ENCODE measurements around the gene USF3. TPM values are rescaled to one million over a fixed set of nuclear protein-coding genes. Genes with fewer than 3 reads are reported as not detected.
A peak's percentile ranks its signal among the peaks of the same experiment; 100 is the strongest.

USF3 gene
- total and polyA plus RNA-seq, 2 of the 8 experiments (the other 6 are each of a cell fraction or from before 2014, with no cell fraction given) = 9.6 to 18.5 TPM

GRCh38 chr3:113696658-113697499 lies 437 bp upstream of the USF3 start (continued):
- TF ChIP-seq EZH2 (IDR thresholded peaks at IDR 0.05; ENCODE audit: low read depth, low read length, severe bottlenecking) = no peak
- no peak for TF ChIP-seq POLR2AphosphoS5 (IDR thresholded peaks at IDR 0.05; ENCODE audit: low read depth, low read length)
- TF ChIP-seq ASH2L (IDR thresholded peaks at IDR 0.05; ENCODE audit: low read length) = peak; percentile 46
- TF ChIP-seq CBX5 (IDR thresholded peaks at IDR 0.05; ENCODE audit: low read depth, low read length) = no peak
- TF ChIP-seq RFX5 (IDR thresholded peaks at IDR 0.05; ENCODE audit: borderline replicate concordance, low read depth, low read length) = no peak
- no peak for TF ChIP-seq TAF1 (IDR thresholded peaks at IDR 0.05; ENCODE audit: low read depth, low read length)
- TF ChIP-seq CHD7 (IDR thresholded peaks at IDR 0.05; ENCODE audit: insufficient replicate concordance, low read length) = no peak
- no peak for TF ChIP-seq ATF3 (IDR thresholded peaks at IDR 0.05; ENCODE audit: insufficient read depth, low read depth, low read length)
- TF ChIP-seq BACH1 (IDR thresholded peaks at IDR 0.05; ENCODE audit: low read length) = no peak
- TF ChIP-seq KDM5A (IDR thresholded peaks at IDR 0.05; ENCODE audit: low read length) = no peak

All from H1 (cell line).